ENCODE results near the gene DPP6. TPM values are rescaled to one million over a fixed set of nuclear protein-coding genes. Genes with fewer than 3 reads are reported as not detected.

The DPP6 gene
- total and polyA plus RNA-seq, 10 donors, result 0.11 to 8.7 (median 3.0) TPM

- Histone ChIP-seq H3K27me3 (replicated peaks in 1 of 7) (peaks cover 0 to 4% (median 0%) of the 10 kb centered on the region in 7 donors), H3K36me3 (no peaks in the 10 kb centered on the region), H3K4me1 (no peaks in the 10 kb centered on the region), H3K27ac (no peak overlapping the region), H3K4me3 (no peak overlapping the region), H3K9me3 (no peaks in the 10 kb centered on the region)
- WGBS, 5 donors, result 75 to 93% (median 87%) methylated on average over 2 of the region's 2 CpGs
- TF ChIP-seq POLR2A (IDR thresholded peaks at IDR 0.05) (no peak), CTCF (IDR thresholded peaks at IDR 0.05 in 8 of 11, conservative IDR thresholded peaks at IDR 0.05 in 3 of 11) (no peak), POLR2AphosphoS5 (IDR thresholded peaks at IDR 0.05) (no peak)
- DNase-seq, result no peak
- intact Hi-C loops (cut with DNase I; ENCODE audit: low total_unique reads), result no loop called here
Observed at GRCh38 chr7:154188330-154188729, 136.1 kb downstream of the DPP6 start.

- WGBS, 5 donors, result 86 to 96% (median 90%) methylated on average over 7 of the region's 7 CpGs
Observed at GRCh38 chr7:154195266-154195665, 143.1 kb downstream of the DPP6 start.

GRCh38 chr7:154198481-154198880 lies 146.3 kb downstream of the DPP6 start:
- TF ChIP-seq POLR2A (IDR thresholded peaks at IDR 0.05), result no peak
- TF ChIP-seq CTCF (IDR thresholded peaks at IDR 0.05 in 8 of 11, conservative IDR thresholded peaks at IDR 0.05 in 3 of 11), result no peak
- no peak for TF ChIP-seq POLR2AphosphoS5 (IDR thresholded peaks at IDR 0.05)
- Histone ChIP-seq H3K9me3 (peaks cover 0 to 16% (median 0%) of the 10 kb centered on the region in 8 donors), H3K4me1 (no peaks in the 10 kb centered on the region), H3K27ac (no peak overlapping the region), H3K27me3 (replicated peaks in 1 of 7) (no peaks in the 10 kb centered on the region), H3K4me3 (no peak overlapping the region), H3K36me3 (no peaks in the 10 kb centered on the region)
- no peak for DNase-seq
- intact Hi-C loops (cut with DNase I; ENCODE audit: low total_unique reads), result no loop called here
- 69 to 88% (median 84%) methylated on average over 6 of the region's 6 CpGs for WGBS, 5 donors

More at GRCh38 chr7:154195266-154195665, 143.1 kb downstream of the DPP6 start:
- Histone ChIP-seq H3K9me3 (peaks cover 0 to 16% (median 0%) of the 10 kb centered on the region in 8 donors), H3K4me1 (no peaks in the 10 kb centered on the region), H3K36me3 (no peaks in the 10 kb centered on the region), H3K27ac (no peak overlapping the region), H3K4me3 (no peak overlapping the region), H3K27me3 (replicated peaks in 1 of 7) (no peaks in the 10 kb centered on the region)
- TF ChIP-seq CTCF (IDR thresholded peaks at IDR 0.05 in 8 of 11, conservative IDR thresholded peaks at IDR 0.05 in 3 of 11), result no peak
- TF ChIP-seq POLR2AphosphoS5 (IDR thresholded peaks at IDR 0.05), result no peak
- TF ChIP-seq POLR2A (IDR thresholded peaks at IDR 0.05), result no peak
- intact Hi-C loops (cut with DNase I; ENCODE audit: low total_unique reads), result no loop called here
- DNase-seq, result no peak

- WGBS, 5 donors, result 63 to 85% (median 76%) methylated on average over 7 of the region's 7 CpGs
- H3K9me3 ChIP-seq, result peaks cover 0 to 18% (median 0%) of the 10 kb centered on the region in 8 donors
- H3K4me3 ChIP-seq, result no peak overlapping the region
- no peaks in the 10 kb centered on the region for H3K27me3 ChIP-seq (replicated peaks in 1 of 7)
- H3K4me1 ChIP-seq, result no peaks in the 10 kb centered on the region
- TF ChIP-seq POLR2A (IDR thresholded peaks at IDR 0.05) (no peak), POLR2AphosphoS5 (IDR thresholded peaks at IDR 0.05) (no peak), CTCF (IDR thresholded peaks at IDR 0.05 in 8 of 11, conservative IDR thresholded peaks at IDR 0.05 in 3 of 11) (no peak)
- intact Hi-C loops (cut with DNase I; ENCODE audit: low total_unique reads), result no loop called here
- H3K27ac ChIP-seq, result no peak overlapping the region
- no peak for DNase-seq
- no peaks in the 10 kb centered on the region for H3K36me3 ChIP-seq
Observed at GRCh38 chr7:154200241-154200640, 148.0 kb downstream of the DPP6 start.
